Transverse colon (tissue), 4 donors: ENCODE data around the gene SESTD1. TPM values are rescaled to one million over a fixed set of nuclear protein-coding genes. Genes with fewer than 3 reads are reported as not detected.

Experiments used
- DNase-seq: peaks from one replicate; pipeline ENCODE4 v3.0.0-alpha.2; 2019
- H3K27ac ChIP-seq, 4 donors: fragments of 200-600 bp; sonication (generic); 2 replicates each; pipeline ENCODE4 v1.5.1; 2016 to 2018; ENCODE audit warnings: inconsistent platforms in 4 of 4
- H3K27me3 ChIP-seq: fragments of 200-600 bp; sonication (generic); 2 replicates; pipeline ENCODE4 v1.5.1; 2017; ENCODE audit warnings: inconsistent platforms
- H3K36me3 ChIP-seq, 4 donors: fragments of 200-600 bp; sonication (generic); 2 replicates each; pipeline ENCODE4 v1.5.1; 2017 to 2019; ENCODE audit warnings: inconsistent platforms in 4 of 4
- H3K4me1 ChIP-seq, 4 donors: fragments of 200-600 bp; sonication (generic); 2 replicates each; pipeline ENCODE4 v1.5.1; 2017 to 2020; ENCODE audit warnings: inconsistent platforms in 4 of 4
- H3K4me3 ChIP-seq, 4 donors: fragments of 200-600 bp; sonication (generic); 1 replicate in 1 of 4; 2 replicates in 3 of 4; pipeline versions ENCODE4 v1.5.1 to v1.6.1; 2017 to 2019; ENCODE audit warnings: inconsistent platforms in 4 of 4
- H3K9me3 ChIP-seq, 2 donors: fragments of 200-600 bp; sonication (generic); 2 replicates each; pipeline ENCODE4 v1.5.1; 2017 to 2019; ENCODE audit warnings: inconsistent platforms in 2 of 2
- CTCF ChIP-seq, 5 experiments: fragments of 200-600 bp in 3 of 5; fragments of 450-650 bp in 2 of 5; sonication (generic) in 3 of 5; IDR thresholded peaks; 1 replicate in 2 of 5; 2 replicates in 3 of 5; pipeline ENCODE4 v1.5.1; 2016 to 2017; ENCODE audit warnings: antibody characterized with exemption in 5 of 5, inconsistent platforms in 3 of 5, mild to moderate bottlenecking in 2 of 5, moderate library complexity in 1 of 5
- EP300 ChIP-seq: sonication (generic); formaldehyde crosslinking; IDR thresholded peaks from one replicate; pipeline ENCODE4 v1.6.1; 2017; ENCODE audit warnings: antibody characterized with exemption, low read depth
- POLR2A ChIP-seq: fragments of 450-650 bp; IDR thresholded peaks from one replicate; pipeline ENCODE4 v1.6.1; 2016; ENCODE audit warnings: antibody characterized with exemption, mild to moderate bottlenecking, moderate library complexity
- POLR2AphosphoS5 ChIP-seq, 3 donors: sonication (generic); formaldehyde crosslinking; IDR thresholded peaks; one replicate each; pipeline ENCODE4 v1.6.1; 2016; ENCODE audit warnings: antibody characterized with exemption in 3 of 3
- WGBS, 2 donors: methylation state at CpG; one replicate each; pipeline ENCODE4 v1.1.5; 2018; ENCODE audit warnings: low coverage in 1 of 2; 5-methylcytosine and 5-hydroxymethylcytosine counted together
- in situ Hi-C, 4 donors: fragments of 200-750 bp; cut with MboI; loops; one replicate each; pipeline versions ENCODE4 v1.15.0 to v1.15.1; 2017; ENCODE audit warnings: low sequenced_read_pairs in 3 of 4, low pct_ligation_motif_present in 1 of 4, low pct_unique_long_range_greater_than_20kb in 1 of 4
- intact Hi-C: fragments of 100-400 bp; cut with DNase I; formaldehyde crosslinking; loops from one replicate; pipeline ENCODE4 v1.15.1; 2023; ENCODE audit warnings: low total_unique reads
- total RNA-seq, 4 donors: library from RNA; depleted of rRNA; stranded (reverse); fragments of >200 nt; gene quantifications; one replicate each; pipeline ENCODE4 v1.1.0, GENCODE V29; 2016

The SESTD1 gene
- total RNA-seq, 4 donors from 2014 or later: 12.6 to 44.1 (median 22.3) TPM

GRCh38 chr2:179177694-179178093 lies 86.9 kb downstream of the SESTD1 start:
- no peaks in the 10 kb centered on the region for H3K9me3 ChIP-seq
- intact Hi-C loops (no loop called here), in situ Hi-C loops (loop anchor here in 1 of 4 donors (10.0 kb wide), 1 partner anchor 57 kb away; no protein-coding TSS in a partner anchor)
- no peaks in the 10 kb centered on the region for H3K36me3 ChIP-seq
- peaks cover 0 to 5% (median 0%) of the 10 kb centered on the region in 4 donors for H3K4me1 ChIP-seq
- TF ChIP-seq EP300 (no peak), POLR2A (no peak), CTCF (IDR thresholded peaks at IDR 0.05) (no peak), POLR2AphosphoS5 (IDR thresholded peaks at IDR 0.05) (no peak)
- no peaks in the 10 kb centered on the region for H3K27me3 ChIP-seq
- H3K27ac ChIP-seq: no peak overlapping the region
- no peak for DNase-seq
- no peak overlapping the region for H3K4me3 ChIP-seq
- 70 to 78% methylated on average over 1 of the region's 1 CpG for WGBS, 2 donors

GRCh38 chr2:179174240-179174639 lies 90.4 kb downstream of the SESTD1 start:
- 85 to 87% methylated on average over 1 of the region's 1 CpG for WGBS, 2 donors
- intact Hi-C loops: no loop called here
- H3K27ac ChIP-seq: no peak overlapping the region

GRCh38 chr2:179172894-179173293 lies 91.7 kb downstream of the SESTD1 start:
- DNase-seq: no peak
- Histone ChIP-seq H3K36me3 (no peaks in the 10 kb centered on the region), H3K27ac (no peak overlapping the region), H3K4me3 (no peak overlapping the region), H3K27me3 (no peaks in the 10 kb centered on the region), H3K9me3 (no peaks in the 10 kb centered on the region), H3K4me1 (peaks cover 0 to 4% (median 0%) of the 10 kb centered on the region in 4 donors)
- TF ChIP-seq POLR2A (no peak), CTCF (IDR thresholded peaks at IDR 0.05) (no peak), EP300 (no peak), POLR2AphosphoS5 (IDR thresholded peaks at IDR 0.05) (no peak)
- WGBS, 2 donors: 87 to 99% methylated on average over 2 of the region's 2 CpGs
- in situ Hi-C loops (loop anchor here in 1 of 4 donors (10.0 kb wide), 1 partner anchor 62 kb away; no protein-coding TSS in a partner anchor), intact Hi-C loops (no loop called here)

More at GRCh38 chr2:179174240-179174639, 90.4 kb downstream of the SESTD1 start:
- Histone ChIP-seq H3K4me3 (no peak overlapping the region), H3K27me3 (no peaks in the 10 kb centered on the region), H3K36me3 (no peaks in the 10 kb centered on the region), H3K9me3 (no peaks in the 10 kb centered on the region), H3K4me1 (peaks cover 0 to 5% (median 2%) of the 10 kb centered on the region in 4 donors)
- TF ChIP-seq EP300 (no peak), POLR2A (no peak), CTCF (IDR thresholded peaks at IDR 0.05) (no peak), POLR2AphosphoS5 (IDR thresholded peaks at IDR 0.05) (no peak)
- in situ Hi-C loops: loop anchor here in 1 of 4 donors (10.0 kb wide), 1 partner anchor 61 kb away; no protein-coding TSS in a partner anchor
- no peak for DNase-seq

GRCh38 chr2:179171371-179171770 lies 93.3 kb downstream of the SESTD1 start:
- intact Hi-C loops: no loop called here
- Histone ChIP-seq H3K36me3 (no peaks in the 10 kb centered on the region), H3K4me3 (no peak overlapping the region), H3K9me3 (no peaks in the 10 kb centered on the region), H3K27ac (no peak overlapping the region), H3K27me3 (no peaks in the 10 kb centered on the region), H3K4me1 (peaks cover 0 to 4% (median 0%) of the 10 kb centered on the region in 4 donors)
- in situ Hi-C loops: loop anchor here in 1 of 4 donors (10.0 kb wide), 1 partner anchor 63 kb away; no protein-coding TSS in a partner anchor
- WGBS, 2 donors: 71 to 84% methylated on average over 1 of the region's 1 CpG
- TF ChIP-seq POLR2A (no peak), POLR2AphosphoS5 (IDR thresholded peaks at IDR 0.05) (peak in 1 of 3 donors; percentile 42)
- no peak for DNase-seq

GRCh38 chr2:179170901-179171300 lies 93.7 kb downstream of the SESTD1 start:
- DNase-seq: no peak
- Histone ChIP-seq H3K4me3 (no peak overlapping the region), H3K9me3 (no peaks in the 10 kb centered on the region), H3K36me3 (no peaks in the 10 kb centered on the region), H3K27ac (no peak overlapping the region), H3K27me3 (no peaks in the 10 kb centered on the region), H3K4me1 (peaks cover 0 to 4% (median 0%) of the 10 kb centered on the region in 4 donors)
- 67 to 73% methylated on average over 1 of the region's 1 CpG for WGBS, 2 donors
- no peak for TF ChIP-seq EP300
- no peak for TF ChIP-seq CTCF (IDR thresholded peaks at IDR 0.05)
- TF ChIP-seq POLR2A: no peak
- TF ChIP-seq POLR2AphosphoS5 (IDR thresholded peaks at IDR 0.05): no peak
- intact Hi-C loops: no loop called here
- in situ Hi-C loops: loop anchor here in 1 of 4 donors (10.0 kb wide), 1 partner anchor 64 kb away; no protein-coding TSS in a partner anchor
